HFFc6 (cell line): ENCODE data around the gene ANXA3. TPM values are rescaled to one million over a fixed set of nuclear protein-coding genes. Genes with fewer than 3 reads are reported as not detected.
A peak's percentile ranks its signal among the peaks of the same experiment; 100 is the strongest.
"Not testable (repeated sequence)": the region's sequence is repeated elsewhere in the genome, so short reads cannot be mapped to it uniquely, and the experiment has no call there.

Experiments
- DNase-seq: peaks from one replicate; pipeline ENCODE4 v3.0.0-alpha.2; 2018
- H3K27ac Mint-ChIP-seq: 2 replicates; pipeline ENCODE4 v1.8.0; 2020; ENCODE audit warnings: mild to moderate bottlenecking, mixed read lengths
- H3K27me3 Mint-ChIP-seq: 2 replicates; pipeline ENCODE4 v1.8.0; 2021; ENCODE audit warnings: mild to moderate bottlenecking, moderate library complexity, mixed read lengths; ENCODE audit not compliant: insufficient read depth
- H3K36me3 Mint-ChIP-seq: 2 replicates; pipeline ENCODE4 v1.8.0; 2021; ENCODE audit warnings: low read depth, mixed read lengths
- H3K4me1 Mint-ChIP-seq: 2 replicates; pipeline ENCODE4 v1.8.0; 2020; ENCODE audit warnings: low read depth, mixed read lengths
- H3K4me3 Mint-ChIP-seq: 2 replicates; pipeline ENCODE4 v1.8.0; 2020; ENCODE audit warnings: mild to moderate bottlenecking, moderate library complexity, mixed read lengths
- H3K9me3 Mint-ChIP-seq: 2 replicates; pipeline ENCODE4 v1.8.0; 2020; ENCODE audit warnings: mild to moderate bottlenecking, mixed read lengths
- CTCF ChIP-seq: fragments of 200-600 bp; sonication (generic); IDR thresholded peaks from 2 replicates; pipeline ENCODE4 v1.5.0; 2021; ENCODE audit warnings: antibody characterized with exemption, mild to moderate bottlenecking
- long read RNA-seq: library from polyadenylated mRNA; unstranded; transcript quantifications from one replicate; pipeline ENCODE4 v2.0.0, GENCODE V29; 2019
- total RNA-seq, 6 experiments: library from RNA; stranded (reverse); fragmentation: NEBNext Ultra II Directional; extraction: Animal tissue kit (Norgen Biotek cat#: 25700); gene quantifications; 2 replicates in 1 of 6; 3 replicates in 5 of 6; pipeline ENCODE4 v1.2.3, GENCODE V29; 2021

ANXA3 gene, protein sequence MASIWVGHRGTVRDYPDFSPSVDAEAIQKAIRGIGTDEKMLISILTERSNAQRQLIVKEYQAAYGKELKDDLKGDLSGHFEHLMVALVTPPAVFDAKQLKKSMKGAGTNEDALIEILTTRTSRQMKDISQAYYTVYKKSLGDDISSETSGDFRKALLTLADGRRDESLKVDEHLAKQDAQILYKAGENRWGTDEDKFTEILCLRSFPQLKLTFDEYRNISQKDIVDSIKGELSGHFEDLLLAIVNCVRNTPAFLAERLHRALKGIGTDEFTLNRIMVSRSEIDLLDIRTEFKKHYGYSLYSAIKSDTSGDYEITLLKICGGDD
- total RNA-seq: 1 to 10 TPM; 1.5 to 3.0 (median 1.6) TPM
- long read RNA-seq, transcript ANXA3-201 (13 exons, 1,657 nt): major isoform, 6 of 6 reads
- long read RNA-seq, partial matches to known transcripts: 0 of 6 reads
- long read RNA-seq, other reads (novel, unspliced or antisense): 0 of 6 reads

DNA sequence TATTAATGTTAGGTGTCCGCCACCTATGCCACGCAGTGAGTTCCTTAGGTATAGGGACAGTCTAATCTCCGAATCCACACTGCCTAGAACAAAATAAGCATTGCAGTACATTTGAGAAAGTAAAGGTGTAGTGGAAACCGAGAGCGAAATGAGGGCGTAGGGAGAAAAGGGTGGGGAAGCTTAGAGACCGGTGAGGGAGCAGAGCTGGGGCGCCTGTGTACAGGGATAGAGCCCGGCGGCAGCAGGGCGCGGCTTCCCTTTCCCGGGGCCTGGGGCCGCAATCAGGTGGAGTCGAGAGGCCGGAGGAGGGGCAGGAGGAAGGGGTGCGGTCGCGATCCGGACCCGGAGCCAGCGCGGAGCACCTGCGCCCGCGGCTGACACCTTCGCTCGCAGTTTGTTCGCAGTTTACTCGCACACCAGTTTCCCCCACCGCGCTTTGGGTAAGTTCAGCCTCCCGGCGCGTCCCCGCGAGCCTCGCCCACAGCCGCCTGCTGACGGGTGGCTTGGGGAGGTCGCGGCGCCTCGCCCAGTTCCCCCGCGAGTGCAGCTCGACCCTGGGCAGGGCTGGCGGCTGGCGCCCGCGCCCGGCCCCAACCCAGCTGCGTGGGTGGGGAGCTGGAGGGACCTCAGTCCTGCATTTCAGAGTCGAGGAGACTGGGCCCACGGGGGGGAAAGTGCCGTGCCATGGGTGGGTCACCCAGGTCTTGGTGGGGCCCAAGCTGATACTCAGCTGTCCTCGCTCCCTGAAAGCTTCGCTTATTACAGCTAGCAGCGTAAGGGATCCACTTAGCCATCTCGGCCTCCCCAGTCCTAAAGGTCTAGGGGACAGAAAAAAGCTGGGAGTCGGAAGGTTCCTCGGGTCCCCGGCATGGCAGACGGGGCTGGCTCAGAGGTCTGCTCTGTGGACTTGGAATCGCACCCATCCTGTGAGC, at the start of gene ANXA3:
Gene ANXA3, plus strand, starts transcription at position 351 of the 932 bp plus-strand sequence. CDS start 2,704 bp downstream, outside the sequence.
- Mint-ChIP-seq H3K27me3 (no peaks in the 10 kb centered on the region), H3K27ac (peak within 1 kb of the TSS; percentile 7; the same call in 1 of the 2 replicates), H3K36me3 (no peaks in the 10 kb centered on the region), H3K9me3 (no peaks in the 10 kb centered on the region), H3K4me3 (peak within 1 kb of the TSS; percentile 72), H3K4me1 (peaks cover 40% of the 10 kb centered on the region)
- no peak for TF ChIP-seq CTCF
- DNase-seq: no peak

DNA sequence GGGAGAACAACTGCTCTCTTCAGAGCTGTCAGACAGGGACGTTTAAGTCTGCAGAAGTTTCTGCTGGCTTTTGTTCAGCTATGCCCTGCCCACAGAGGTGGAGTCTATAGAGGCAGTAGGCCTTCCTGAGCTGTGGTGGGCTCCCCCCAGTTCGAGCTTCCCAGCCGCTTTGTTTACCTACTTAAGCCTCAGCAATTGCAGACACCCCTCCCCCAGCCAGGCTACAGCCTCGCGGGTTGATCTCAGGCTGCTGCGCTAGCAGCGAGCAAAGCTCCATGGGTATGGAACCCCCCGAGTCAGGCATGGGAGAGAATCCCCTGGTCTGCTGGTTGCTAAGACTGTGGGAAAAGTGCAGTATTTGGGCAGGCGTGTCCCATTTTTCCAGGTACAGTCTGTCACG, 45.3 kb upstream of the ANXA3 start:
- not testable (repeated sequence) for H3K4me3 Mint-ChIP-seq, H3K27ac Mint-ChIP-seq, H3K9me3 Mint-ChIP-seq, H3K27me3 Mint-ChIP-seq, H3K36me3 Mint-ChIP-seq, DNase-seq, H3K4me1 Mint-ChIP-seq

- H3K4me1 Mint-ChIP-seq: no peaks in the 10 kb centered on the region
- H3K27me3 Mint-ChIP-seq: peaks cover 2% of the 10 kb centered on the region
- no peak for TF ChIP-seq CTCF
- no peaks in the 10 kb centered on the region for H3K9me3 Mint-ChIP-seq
- no peaks in the 10 kb centered on the region for H3K36me3 Mint-ChIP-seq
- no peak for DNase-seq
- no peak overlapping the region for H3K27ac Mint-ChIP-seq
- no peak overlapping the region for H3K4me3 Mint-ChIP-seq
Measured at GRCh38 chr4:78509043-78509442, 42.5 kb upstream of the ANXA3 start.

GRCh38 chr4:78510108-78510507, 41.5 kb upstream of the ANXA3 start:
- no peak for TF ChIP-seq CTCF
- no peak overlapping the region for H3K4me3 Mint-ChIP-seq
- H3K27me3 Mint-ChIP-seq: no peaks in the 10 kb centered on the region; the same call in 1 of the 2 replicates
- no peaks in the 10 kb centered on the region for H3K9me3 Mint-ChIP-seq
- H3K4me1 Mint-ChIP-seq: no peaks in the 10 kb centered on the region
- no peaks in the 10 kb centered on the region for H3K36me3 Mint-ChIP-seq
- no peak overlapping the region for H3K27ac Mint-ChIP-seq
- DNase-seq: no peak

GRCh38 chr4:78510681-78511080, 40.9 kb upstream of the ANXA3 start:
- H3K27me3 Mint-ChIP-seq: no peaks in the 10 kb centered on the region; the same call in 1 of the 2 replicates
- H3K27ac Mint-ChIP-seq: no peak overlapping the region
- no peak for TF ChIP-seq CTCF
- no peaks in the 10 kb centered on the region for H3K9me3 Mint-ChIP-seq
- H3K4me1 Mint-ChIP-seq: no peaks in the 10 kb centered on the region
- no peak overlapping the region for H3K4me3 Mint-ChIP-seq
- DNase-seq: peak; percentile 17
- no peaks in the 10 kb centered on the region for H3K36me3 Mint-ChIP-seq
